Gastroesophageal sphincter (tissue), 4 donors: ENCODE results near the gene ATF7IP. TPM values are rescaled to one million over a fixed set of nuclear protein-coding genes. Genes with fewer than 3 reads are reported as not detected.
A peak's percentile ranks its signal among the peaks of the same experiment; 100 is the strongest.
"Not testable (repeated sequence)": the region's sequence is repeated elsewhere in the genome, so short reads cannot be mapped to it uniquely, and the experiment has no call there.

Source experiments
- ATAC-seq: fragments of 150-250 bp; one replicate; pipeline ENCODE4 v1.9.1; 2016; ENCODE audit warnings: mild to moderate bottlenecking, moderate library complexity
- H3K27ac ChIP-seq, 4 donors: fragments of 200-600 bp; sonication (generic) in 3 of 4; 1 replicate in 3 of 4; 2 replicates in 1 of 4; pipeline ENCODE4 v1.5.1; 2016 to 2019
- H3K27me3 ChIP-seq: fragments of 200-600 bp; sonication (generic); one replicate; pipeline ENCODE4 v1.5.1; 2019
- H3K36me3 ChIP-seq, 2 donors: fragments of 200-600 bp; sonication (generic); one replicate each; pipeline ENCODE4 v1.5.1; 2019; ENCODE audit warnings: control low read depth in 1 of 2
- H3K4me1 ChIP-seq, 3 donors: fragments of 200-600 bp; sonication (generic); 1 replicate in 2 of 3; 2 replicates in 1 of 3; pipeline ENCODE4 v1.5.1; 2016 to 2019; ENCODE audit warnings: control low read depth in 2 of 3
- H3K4me3 ChIP-seq, 2 donors: fragments of 200-600 bp; sonication (generic); one replicate each; pipeline ENCODE4 v1.5.1; 2019; ENCODE audit warnings: mild to moderate bottlenecking in 1 of 2, moderate library complexity in 1 of 2
- H3K9me3 ChIP-seq, 3 donors: fragments of 200-600 bp; sonication (generic); one replicate each; pipeline ENCODE4 v1.5.1; 2017 to 2019; ENCODE audit warnings: control low read depth in 2 of 3
- CTCF ChIP-seq, 4 experiments: fragments of 200-600 bp in 2 of 4; fragments of 450-650 bp in 2 of 4; sonication (generic) in 1 of 4; IDR thresholded peaks; one replicate each; pipeline ENCODE4 v1.5.1; 2017 to 2019; ENCODE audit warnings: antibody characterized with exemption in 4 of 4, mild to moderate bottlenecking in 2 of 4, moderate library complexity in 2 of 4
- EP300 ChIP-seq: sonication (generic); formaldehyde crosslinking; IDR thresholded peaks from one replicate; pipeline ENCODE4 v1.6.1; 2017; ENCODE audit warnings: antibody characterized with exemption, mild to moderate bottlenecking
- POLR2A ChIP-seq, 2 donors: fragments of 450-650 bp; IDR thresholded peaks; one replicate each; pipeline ENCODE4 v1.6.1; 2017; ENCODE audit warnings: antibody characterized with exemption in 2 of 2, mild to moderate bottlenecking in 2 of 2, moderate library complexity in 1 of 2
- POLR2AphosphoS5 ChIP-seq: sonication (generic); formaldehyde crosslinking; IDR thresholded peaks from one replicate; pipeline ENCODE4 v1.6.1; 2017; ENCODE audit warnings: antibody characterized with exemption
- WGBS, 2 donors: methylation state at CpG; one replicate each; pipeline ENCODE4 v1.1.5; 2018; ENCODE audit warnings: low coverage in 1 of 2; 5-methylcytosine and 5-hydroxymethylcytosine counted together
- total RNA-seq, 4 donors: library from RNA; depleted of rRNA; stranded (reverse); fragments of >200 nt; gene quantifications; one replicate each; pipeline ENCODE4 v1.1.0, GENCODE V29; 2016

Gene ATF7IP
- total RNA-seq = 10 to 100 TPM; 32.0 to 71.8 (median 32.7) TPM

- Histone ChIP-seq H3K4me3 (peak within 1 kb of the TSS; percentile 59 to 74), H3K27ac (peak within 1 kb of the TSS; percentile 84 to 97 (median 96)), H3K36me3 (peaks cover 0 to 7% of the 10 kb centered on the region in 2 donors), H3K4me1 (peaks cover 0 to 32% (median 0%) of the 10 kb centered on the region in 3 donors), H3K9me3 (no peaks in the 10 kb centered on the region), H3K27me3 (no peaks in the 10 kb centered on the region)
- peak; percentile 97 for ATAC-seq
- WGBS, 2 donors = 1% methylated on average over 24 to 25 of the region's 55 CpGs
- TF ChIP-seq EP300 (no peak), CTCF (IDR thresholded peaks at IDR 0.05) (peak in 3 of 4 experiments; percentile 13 to 51 (median 29)), POLR2AphosphoS5 (peak; percentile 72), POLR2A (IDR thresholded peaks at IDR 0.05) (peak; percentile 69 to 71)
Observed at GRCh38 chr12:14365294-14366208, at the start of gene ATF7IP. Gene ATF7IP, plus strand, starts transcription at chr12:14365682. Its CDS starts 58,234 bp downstream, at chr12:14423916.

- H3K4me3 ChIP-seq = no peak overlapping the region
- no peak for ATAC-seq
- H3K36me3 ChIP-seq = no peaks in the 10 kb centered on the region
- WGBS, 2 donors = 58 to 88% methylated on average over 2 to 4 of the region's 4 CpGs
- no peaks in the 10 kb centered on the region for H3K4me1 ChIP-seq
- H3K27me3 ChIP-seq = no peaks in the 10 kb centered on the region
- no peaks in the 10 kb centered on the region for H3K9me3 ChIP-seq
- H3K27ac ChIP-seq = no peak overlapping the region
- no peak for TF ChIP-seq EP300
- no peak for TF ChIP-seq POLR2A (IDR thresholded peaks at IDR 0.05)
- no peak for TF ChIP-seq CTCF (IDR thresholded peaks at IDR 0.05)
- no peak for TF ChIP-seq POLR2AphosphoS5
Observed at GRCh38 chr12:14317362-14318146, 47.9 kb upstream of the ATF7IP start.

- 85 to 90% methylated on average over 2 of the region's 38 CpGs for WGBS, 2 donors
- not testable (repeated sequence) for H3K27ac ChIP-seq, H3K27me3 ChIP-seq, ATAC-seq, H3K4me1 ChIP-seq, H3K4me3 ChIP-seq, H3K36me3 ChIP-seq, H3K9me3 ChIP-seq
Observed at GRCh38 chr12:14319704-14320427, 45.6 kb upstream of the ATF7IP start.

GRCh38 chr12:14322403-14322802 lies 43.1 kb upstream of the ATF7IP start:
- TF ChIP-seq POLR2A (IDR thresholded peaks at IDR 0.05) (no peak), EP300 (no peak), CTCF (IDR thresholded peaks at IDR 0.05) (no peak), POLR2AphosphoS5 (no peak)
- H3K27me3 ChIP-seq = no peaks in the 10 kb centered on the region
- no peaks in the 10 kb centered on the region for H3K4me1 ChIP-seq
- no peak overlapping the region for H3K4me3 ChIP-seq
- H3K36me3 ChIP-seq = no peaks in the 10 kb centered on the region
- H3K27ac ChIP-seq = no peak overlapping the region
- no peaks in the 10 kb centered on the region for H3K9me3 ChIP-seq
- ATAC-seq = no peak
